Mesendoderm (in vitro differentiated cells): ENCODE data around the gene INO80C.

Experiments
- DNase-seq: peaks from one replicate; pipeline ENCODE4 v3.0.0; 2013
- H2AK5ac ChIP-seq: 2 replicates; pipeline ENCODE4 v1.6.1; 2013; ENCODE audit warnings: low read length, inconsistent platforms
- H2BK120ac ChIP-seq: 2 replicates; pipeline ENCODE4 v1.6.1; 2013; ENCODE audit warnings: low read depth, mild to moderate bottlenecking, low read length, moderate library complexity, mixed read lengths
- H2BK15ac ChIP-seq: replicated peaks from 2 replicates; pipeline ENCODE4 v1.6.1; 2013; ENCODE audit warnings: low read depth, mild to moderate bottlenecking, moderate library complexity
- H2BK5ac ChIP-seq: 2 replicates; pipeline ENCODE4 v1.6.1; 2013; ENCODE audit warnings: low read length, inconsistent platforms
- H3K18ac ChIP-seq: 2 replicates; pipeline ENCODE4 v1.6.1; 2013; ENCODE audit warnings: mild to moderate bottlenecking, low read length, mixed read lengths
- H3K23ac ChIP-seq: one replicate; pipeline ENCODE4 v1.6.1; 2013; ENCODE audit warnings: low read length
- H3K27ac ChIP-seq: 2 replicates; pipeline ENCODE4 v1.5.1; 2013; ENCODE audit warnings: low read depth, mild to moderate bottlenecking, inconsistent platforms, low read length, moderate library complexity
- H3K27me3 ChIP-seq: 2 replicates; pipeline ENCODE4 v1.6.1; 2013; ENCODE audit warnings: low read length, control low read depth, mild to moderate bottlenecking, inconsistent platforms; ENCODE audit not compliant: insufficient read depth, poor library complexity
- H3K36me3 ChIP-seq: 2 replicates; pipeline ENCODE4 v1.6.1; 2013; ENCODE audit warnings: low read length, inconsistent platforms; ENCODE audit not compliant: control insufficient read depth, insufficient read depth
- H3K4ac ChIP-seq: one replicate; pipeline ENCODE4 v1.6.1; 2013; ENCODE audit warnings: low read depth, mild to moderate bottlenecking, low read length, moderate library complexity
- H3K4me1 ChIP-seq: 2 replicates; pipeline ENCODE4 v1.6.1; 2013; ENCODE audit warnings: low read depth, low read length, inconsistent platforms; ENCODE audit not compliant: control insufficient read depth
- H3K4me2 ChIP-seq: 2 replicates; pipeline ENCODE4 v1.6.1; 2013; ENCODE audit warnings: low read length
- H3K4me3 ChIP-seq: 2 replicates; pipeline ENCODE4 v1.5.1; 2013; ENCODE audit warnings: mild to moderate bottlenecking, low read length
- H3K56ac ChIP-seq: one replicate; pipeline ENCODE4 v1.6.1; 2013; ENCODE audit warnings: low read length
- H3K79me1 ChIP-seq: 2 replicates; pipeline ENCODE4 v1.6.1; 2013; ENCODE audit warnings: low read length, inconsistent platforms
- H3K79me2 ChIP-seq: 2 replicates; pipeline ENCODE4 v1.6.1; 2013; ENCODE audit warnings: mild to moderate bottlenecking, low read length; ENCODE audit not compliant: control insufficient read depth, insufficient read depth
- H3K9ac ChIP-seq: 2 replicates; pipeline ENCODE4 v1.6.1; 2013; ENCODE audit warnings: low read length, inconsistent platforms
- H4K5ac ChIP-seq: one replicate; pipeline ENCODE4 v1.6.1; 2013; ENCODE audit warnings: low read length
- H4K8ac ChIP-seq: one replicate; pipeline ENCODE4 v1.6.1; 2013; ENCODE audit warnings: low read depth, mild to moderate bottlenecking, control low read depth, low read length, moderate library complexity
- WGBS: extraction: QIAGEN DNeasy Blood & Tissue Kit; methylation state at CpG from one replicate; pipeline ENCODE4 v1.1.7; 2013; ENCODE audit warnings: low lambda C conversion rate, missing lambda C conversion rate; ENCODE audit not compliant: insufficient coverage; ENCODE audit errors: extremely low coverage; 5-methylcytosine and 5-hydroxymethylcytosine counted together

The INO80C gene

GRCh38 chr18:35528749-35529274 is 31.1 kb upstream of the INO80C start:
- DNase-seq = no peak
- H3K4me3 ChIP-seq = no peak overlapping the region
- H3K4me2 ChIP-seq = no peak overlapping the region
- no peak overlapping the region for H3K4ac ChIP-seq
- H3K23ac ChIP-seq = no peak overlapping the region
- H2BK120ac ChIP-seq = no peak overlapping the region
- no CpG with 5 or more reads among the region's 4 CpGs for WGBS
- H3K27me3 ChIP-seq = no peaks in the 10 kb centered on the region
- H4K8ac ChIP-seq = no peak overlapping the region
- no peak overlapping the region for H3K18ac ChIP-seq
- H3K36me3 ChIP-seq = no peaks in the 10 kb centered on the region
- H3K27ac ChIP-seq = no peak overlapping the region
- H3K56ac ChIP-seq = no peak overlapping the region
- no peak overlapping the region for H2BK5ac ChIP-seq
- H2BK15ac ChIP-seq = no peak overlapping the region
- peaks cover 3% of the 10 kb centered on the region for H3K4me1 ChIP-seq
- H3K79me1 ChIP-seq = no peaks in the 10 kb centered on the region
- no peak overlapping the region for H3K9ac ChIP-seq
- no peaks in the 10 kb centered on the region for H3K79me2 ChIP-seq
- no peak overlapping the region for H2AK5ac ChIP-seq
- no peak overlapping the region for H4K5ac ChIP-seq

- DNase-seq = peak; percentile 54
Measured at GRCh38 chr18:35526495-35527059, 28.8 kb upstream of the INO80C start.

GRCh38 chr18:35525795-35526494 is 28.2 kb upstream of the INO80C start:
- no peak overlapping the region for H2AK5ac ChIP-seq
- no CpG with 5 or more reads among the region's 9 CpGs for WGBS
- no peak overlapping the region for H3K27ac ChIP-seq
- no peak overlapping the region for H2BK15ac ChIP-seq
- H2BK5ac ChIP-seq = no peak overlapping the region
- H3K36me3 ChIP-seq = no peaks in the 10 kb centered on the region
- no peak overlapping the region for H2BK120ac ChIP-seq
- no peak overlapping the region for H3K4me2 ChIP-seq
- H3K56ac ChIP-seq = no peak overlapping the region
- H3K9ac ChIP-seq = no peak overlapping the region
- H3K4me1 ChIP-seq = peaks cover 3% of the 10 kb centered on the region
- H3K27me3 ChIP-seq = no peaks in the 10 kb centered on the region
- H4K8ac ChIP-seq = no peak overlapping the region
- no peak overlapping the region for H4K5ac ChIP-seq
- no peak overlapping the region for H3K4ac ChIP-seq
- no peaks in the 10 kb centered on the region for H3K79me1 ChIP-seq
- no peak overlapping the region for H3K18ac ChIP-seq
- no peaks in the 10 kb centered on the region for H3K79me2 ChIP-seq
- no peak overlapping the region for H3K4me3 ChIP-seq
- H3K23ac ChIP-seq = no peak overlapping the region
- peak; percentile 61 for DNase-seq

More at GRCh38 chr18:35526495-35527059, 28.8 kb upstream of the INO80C start:
- peak overlapping the region; percentile 19 for H3K56ac ChIP-seq
- no peak overlapping the region for H3K4me2 ChIP-seq
- H3K4me1 ChIP-seq = peaks cover 3% of the 10 kb centered on the region
- H2BK15ac ChIP-seq = no peak overlapping the region
- H3K27ac ChIP-seq = no peak overlapping the region
- no peak overlapping the region for H3K9ac ChIP-seq
- H4K8ac ChIP-seq = no peak overlapping the region
- H3K4me3 ChIP-seq = no peak overlapping the region
- no peaks in the 10 kb centered on the region for H3K79me1 ChIP-seq
- no peaks in the 10 kb centered on the region for H3K27me3 ChIP-seq
- H2BK5ac ChIP-seq = no peak overlapping the region
- no peaks in the 10 kb centered on the region for H3K79me2 ChIP-seq
- H3K18ac ChIP-seq = no peak overlapping the region
- no peaks in the 10 kb centered on the region for H3K36me3 ChIP-seq
- H4K5ac ChIP-seq = no peak overlapping the region
- no peak overlapping the region for H3K23ac ChIP-seq
- H3K4ac ChIP-seq = no peak overlapping the region
- WGBS = no CpG with 5 or more reads among the region's 5 CpGs
- H2AK5ac ChIP-seq = no peak overlapping the region
- no peak overlapping the region for H2BK120ac ChIP-seq

- Histone ChIP-seq H2AK5ac (no peak overlapping the region), H2BK5ac (no peak overlapping the region), H3K56ac (no peak overlapping the region), H3K4ac (no peak overlapping the region), H3K18ac (no peak overlapping the region), H3K79me2 (no peaks in the 10 kb centered on the region), H3K23ac (no peak overlapping the region), H3K4me2 (no peak overlapping the region), H4K5ac (no peak overlapping the region), H4K8ac (no peak overlapping the region), H3K4me1 (peaks cover 3% of the 10 kb centered on the region), H3K9ac (no peak overlapping the region), H3K4me3 (no peak overlapping the region), H3K27ac (no peak overlapping the region), H3K27me3 (no peaks in the 10 kb centered on the region), H2BK120ac (no peak overlapping the region), H2BK15ac (no peak overlapping the region), H3K36me3 (no peaks in the 10 kb centered on the region), H3K79me1 (no peaks in the 10 kb centered on the region)
- DNase-seq = no peak
- WGBS = no CpG with 5 or more reads among the region's 5 CpGs
Measured at GRCh38 chr18:35524226-35524625, 26.5 kb upstream of the INO80C start.

GRCh38 chr18:35522130-35522959 is 24.6 kb upstream of the INO80C start:
- Histone ChIP-seq H3K4me1 (peaks cover 3% of the 10 kb centered on the region), H2AK5ac (no peak overlapping the region), H2BK120ac (no peak overlapping the region), H3K27me3 (no peaks in the 10 kb centered on the region), H3K79me2 (no peaks in the 10 kb centered on the region), H3K9ac (no peak overlapping the region), H3K56ac (no peak overlapping the region), H3K18ac (no peak overlapping the region), H3K23ac (no peak overlapping the region), H3K36me3 (no peaks in the 10 kb centered on the region), H2BK15ac (no peak overlapping the region), H3K27ac (no peak overlapping the region), H3K4me3 (no peak overlapping the region), H3K79me1 (no peaks in the 10 kb centered on the region), H3K4me2 (no peak overlapping the region), H2BK5ac (no peak overlapping the region), H3K4ac (no peak overlapping the region), H4K8ac (no peak overlapping the region), H4K5ac (no peak overlapping the region)
- no CpG with 5 or more reads among the region's 2 CpGs for WGBS
- no peak for DNase-seq
